Ascending aorta (tissue), 2 donors: ENCODE data around the gene TTC1. TPM values are rescaled to one million over a fixed set of nuclear protein-coding genes. Genes with fewer than 3 reads are reported as not detected.
A peak's percentile ranks its signal among the peaks of the same experiment; 100 is the strongest.

ENCODE experiments used
- DNase-seq, 2 donors: peaks; one replicate each; pipeline ENCODE4 v3.0.0-alpha.2; 2019; ENCODE audit warnings: low spot score in 2 of 2
- H3K27ac ChIP-seq, 2 donors: fragments of 200-600 bp; sonication (generic); one replicate each; pipeline ENCODE4 v1.5.1; 2016 to 2017; ENCODE audit warnings: mild to moderate bottlenecking in 1 of 2
- H3K27me3 ChIP-seq: fragments of 200-600 bp; sonication (generic); one replicate; pipeline ENCODE4 v1.5.1; 2017
- H3K36me3 ChIP-seq, 2 donors: fragments of 200-600 bp; sonication (generic); one replicate each; pipeline ENCODE4 v1.5.1; 2016
- H3K4me1 ChIP-seq, 2 donors: fragments of 200-600 bp; sonication (generic); one replicate each; pipeline ENCODE4 v1.5.1; 2016 to 2017; ENCODE audit warnings: mild to moderate bottlenecking in 1 of 2
- H3K4me3 ChIP-seq, 2 donors: fragments of 200-600 bp; sonication (generic); one replicate each; pipeline ENCODE4 v1.5.1; 2016 to 2017; ENCODE audit warnings: mild to moderate bottlenecking in 1 of 2
- H3K9me3 ChIP-seq, 2 donors: fragments of 200-600 bp; sonication (generic); one replicate each; pipeline ENCODE4 v1.5.1; 2016
- CTCF ChIP-seq, 3 experiments: fragments of 200-600 bp in 2 of 3; fragments of 450-650 bp in 1 of 3; sonication (generic) in 2 of 3; IDR thresholded peaks; one replicate each; pipeline ENCODE4 v1.5.1; 2016 to 2019; ENCODE audit warnings: antibody characterized with exemption in 3 of 3, mild to moderate bottlenecking in 1 of 3, moderate library complexity in 1 of 3
- intact Hi-C: fragments of 100-400 bp; cut with DNase I; formaldehyde crosslinking; loops from one replicate; pipeline ENCODE4 v1.15.1; 2023
- total RNA-seq: library from RNA; depleted of rRNA; stranded (reverse); fragments of >200 nt; gene quantifications from one replicate; pipeline ENCODE4 v1.1.0, GENCODE V29; 2016

The TTC1 gene
- total RNA-seq, 1 donor from 2014 or later, result 13.7 TPM

- no peak for DNase-seq
- no peaks in the 10 kb centered on the region for H3K9me3 ChIP-seq
- no peaks in the 10 kb centered on the region for H3K36me3 ChIP-seq
- intact Hi-C loops, result loop anchor here (10.0 kb wide), 1 partner anchor 185 kb away; no protein-coding TSS in a partner anchor
- TF ChIP-seq CTCF (IDR thresholded peaks at IDR 0.05), result no peak
- H3K27me3 ChIP-seq, result no peaks in the 10 kb centered on the region
- peaks cover 7 to 21% of the 10 kb centered on the region in 2 donors for H3K4me1 ChIP-seq
- no peak overlapping the region for H3K27ac ChIP-seq
- no peak overlapping the region for H3K4me3 ChIP-seq
Measured at GRCh38 chr5:159969966-159970365, 39.0 kb upstream of the TTC1 start.

GRCh38 chr5:159971038-159971437 lies 37.9 kb upstream of the TTC1 start:
- TF ChIP-seq CTCF (IDR thresholded peaks at IDR 0.05), result no peak

GRCh38 chr5:159971514-159971913 lies 37.4 kb upstream of the TTC1 start:
- no peaks in the 10 kb centered on the region for H3K27me3 ChIP-seq
- no peaks in the 10 kb centered on the region for H3K9me3 ChIP-seq
- no peaks in the 10 kb centered on the region for H3K36me3 ChIP-seq
- no peak for DNase-seq
- H3K27ac ChIP-seq, result peak overlapping the region in 1 of 2 donors; percentile 41
- TF ChIP-seq CTCF (IDR thresholded peaks at IDR 0.05), result no peak
- peaks cover 18% of the 10 kb centered on the region in 2 donors for H3K4me1 ChIP-seq
- H3K4me3 ChIP-seq, result peak overlapping the region; percentile 40 to 66
- intact Hi-C loops, result loop anchor here (10.0 kb wide), 1 partner anchor 187 kb away; no protein-coding TSS in a partner anchor

More at GRCh38 chr5:159971038-159971437, 37.9 kb upstream of the TTC1 start:
- Histone ChIP-seq H3K9me3 (no peaks in the 10 kb centered on the region), H3K27me3 (no peaks in the 10 kb centered on the region), H3K27ac (no peak overlapping the region), H3K4me1 (peaks cover 14 to 19% of the 10 kb centered on the region in 2 donors), H3K4me3 (no peak overlapping the region), H3K36me3 (no peaks in the 10 kb centered on the region)
- intact Hi-C loops, result loop anchor here (10.0 kb wide), 1 partner anchor 186 kb away; no protein-coding TSS in a partner anchor
- no peak for DNase-seq

DNA sequence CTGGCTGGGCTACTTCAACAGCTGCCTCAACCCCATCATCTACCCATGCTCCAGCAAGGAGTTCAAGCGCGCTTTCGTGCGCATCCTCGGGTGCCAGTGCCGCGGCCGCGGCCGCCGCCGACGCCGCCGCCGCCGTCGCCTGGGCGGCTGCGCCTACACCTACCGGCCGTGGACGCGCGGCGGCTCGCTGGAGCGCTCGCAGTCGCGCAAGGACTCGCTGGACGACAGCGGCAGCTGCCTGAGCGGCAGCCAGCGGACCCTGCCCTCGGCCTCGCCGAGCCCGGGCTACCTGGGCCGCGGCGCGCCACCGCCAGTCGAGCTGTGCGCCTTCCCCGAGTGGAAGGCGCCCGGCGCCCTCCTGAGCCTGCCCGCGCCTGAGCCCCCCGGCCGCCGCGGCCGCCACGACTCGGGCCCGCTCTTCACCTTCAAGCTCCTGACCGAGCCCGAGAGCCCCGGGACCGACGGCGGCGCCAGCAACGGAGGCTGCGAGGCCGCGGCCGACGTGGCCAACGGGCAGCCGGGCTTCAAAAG lies 36.9 kb upstream of the TTC1 start:
- H3K4me1 ChIP-seq, result peaks cover 18 to 19% of the 10 kb centered on the region in 2 donors
- no peaks in the 10 kb centered on the region for H3K27me3 ChIP-seq
- no peak for TF ChIP-seq CTCF (IDR thresholded peaks at IDR 0.05)
- H3K36me3 ChIP-seq, result no peaks in the 10 kb centered on the region
- peak overlapping the region in 1 of 2 donors; percentile 41 for H3K27ac ChIP-seq
- no peak for DNase-seq
- H3K9me3 ChIP-seq, result no peaks in the 10 kb centered on the region
- intact Hi-C loops, result loop anchor here (10.0 kb wide), 1 partner anchor 187 kb away; no protein-coding TSS in a partner anchor
- H3K4me3 ChIP-seq, result peak overlapping the region; percentile 40 to 66

DNA sequence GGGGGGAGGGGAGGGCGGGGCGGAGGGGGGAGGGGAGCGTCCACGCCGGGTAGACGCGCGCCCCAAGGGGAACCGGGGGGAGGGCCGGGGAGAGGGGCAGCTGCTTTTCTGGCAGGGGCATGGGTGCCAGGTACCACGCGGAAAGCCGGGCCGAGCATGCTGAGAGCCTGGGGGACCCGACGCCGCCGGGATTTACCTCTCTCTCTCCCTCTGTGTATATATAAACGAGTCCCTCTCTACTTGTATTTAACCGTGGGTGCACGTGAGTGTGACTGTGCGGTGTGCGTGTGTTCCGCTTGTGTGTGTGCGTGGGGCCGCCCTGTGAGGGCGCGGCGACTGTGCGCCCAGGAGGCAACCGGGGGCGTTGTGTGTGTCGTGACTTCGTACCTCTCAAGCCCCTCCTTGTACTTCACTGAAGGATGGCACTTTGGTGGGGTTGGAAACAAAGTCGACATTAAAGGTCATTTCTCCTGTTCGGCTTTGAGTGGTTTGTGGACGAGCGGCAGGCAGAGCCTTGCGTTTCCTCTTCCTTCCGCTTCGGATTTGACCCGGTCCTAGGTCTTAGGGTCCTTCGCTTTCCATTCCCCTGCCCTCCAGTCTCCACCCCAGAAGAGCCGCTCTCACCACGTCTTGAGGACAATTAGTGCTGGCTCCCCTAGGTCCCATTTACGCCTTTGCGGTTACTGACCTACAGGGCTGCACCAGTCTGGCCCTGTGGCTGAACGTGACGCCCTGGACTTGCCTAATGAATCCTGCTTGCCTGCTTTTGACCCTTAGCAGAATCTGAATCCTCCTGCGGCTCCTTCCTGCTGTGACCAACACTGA lies 36.2 kb upstream of the TTC1 start:
- Histone ChIP-seq H3K27me3 (no peaks in the 10 kb centered on the region), H3K27ac (peak overlapping the region; percentile 41 to 80), H3K36me3 (no peaks in the 10 kb centered on the region), H3K9me3 (no peaks in the 10 kb centered on the region), H3K4me3 (peak overlapping the region; percentile 40 to 66), H3K4me1 (peaks cover 18 to 20% of the 10 kb centered on the region in 2 donors)
- DNase-seq, result no peak
- no peak for TF ChIP-seq CTCF (IDR thresholded peaks at IDR 0.05)
- intact Hi-C loops, result loop anchor here (10.0 kb wide), 1 partner anchor 188 kb away; no protein-coding TSS in a partner anchor
